ENCODE results near the gene ITGB4. TPM values are rescaled to one million over a fixed set of nuclear protein-coding genes. Genes with fewer than 3 reads are reported as not detected.

The ITGB4 gene
- total and polyA plus RNA-seq, 2 donors (not counting 3 experiments of a cell fraction or from before 2014, with no cell fraction given): 4.2 to 6.7 TPM

GRCh38 chr17:75695830-75696271 lies 25.4 kb upstream of the ITGB4 start:
- BruUV-seq (replicated peaks): no TSS peak
- dilution Hi-C loops (cut with MboI; ENCODE audit: extremely low pct_ligation_motif_present, low sequenced_read_pairs): no loop called here
- TF ChIP-seq JUN (IDR thresholded peaks at IDR 0.05; ENCODE audit: borderline replicate concordance, insufficient read depth, insufficient read length, low read depth): no peak
- TF ChIP-seq POLR2AphosphoS5 (IDR thresholded peaks at IDR 0.05; ENCODE audit: insufficient read depth, low read depth, low read length): no peak
- no peak for TF ChIP-seq GATA2 (IDR thresholded peaks at IDR 0.05; ENCODE audit: insufficient read depth, insufficient read length, low read depth, low read length)
- TF ChIP-seq CTCF (IDR thresholded peaks at IDR 0.05; ENCODE audit: extremely low read depth in 1 of 2, insufficient read depth in 1 of 2, low read depth in 1 of 2, low read length in 2 of 2): no peak
- TF ChIP-seq MYC (IDR thresholded peaks at IDR 0.05; ENCODE audit: low read depth, low read length): no peak
- no peak for TF ChIP-seq MAX (IDR thresholded peaks at IDR 0.05; ENCODE audit: insufficient read depth, insufficient read length)
- no peak for TF ChIP-seq EZH2 (IDR thresholded peaks at IDR 0.05; ENCODE audit: borderline replicate concordance, low read depth, low read length, severe bottlenecking)
- no peak for TF ChIP-seq POLR2A (IDR thresholded peaks at IDR 0.05; ENCODE audit: low read depth, low read length)
- TF ChIP-seq FOS (IDR thresholded peaks at IDR 0.05; ENCODE audit: borderline replicate concordance, insufficient read depth, low read length): no peak
- no peak overlapping the region for H2AFZ ChIP-seq (ENCODE audit: low read depth, low read length)
- H3K9me1 ChIP-seq (replicated peaks; ENCODE audit: control insufficient read depth, extremely low read depth, insufficient read depth, low read length): no peaks in the 10 kb centered on the region
- H3K4me1 ChIP-seq (ENCODE audit: control insufficient read depth, extremely low read depth, insufficient read depth, low read length): peaks cover 75% of the 10 kb centered on the region
- no peaks in the 10 kb centered on the region for H3K27me3 ChIP-seq (ENCODE audit: control insufficient read depth in 2 of 2, insufficient read depth in 2 of 2, low read length in 2 of 2)
- peaks cover 43% of the 10 kb centered on the region for H3K79me2 ChIP-seq (ENCODE audit: control insufficient read depth, insufficient read depth, low read length)
- POLR2A ChIA-PET: no interaction called here
- FAIRE-seq: no peak
- intact Hi-C loops (cut with micrococcal nuclease): no loop called here
- CTCF ChIA-PET: interaction anchor here (1.2 to 8.9 kb wide), 5 partner anchors 9 to 53 kb away, joined by 3 to 88 read pairs (median 7); no protein-coding TSS in a partner anchor
- H3K9me3 ChIP-seq (replicated peaks; ENCODE audit: control insufficient read depth, insufficient read depth, low read length): no peaks in the 10 kb centered on the region
- no peaks in the 10 kb centered on the region for H4K20me1 ChIP-seq (replicated peaks; ENCODE audit: control insufficient read depth, extremely low read depth, insufficient read depth, low read length)
- peaks cover 10 to 16% of the 10 kb centered on the region in 2 experiments for H3K36me3 ChIP-seq (ENCODE audit: control insufficient read depth in 2 of 2, extremely low read depth in 1 of 2, insufficient read depth in 2 of 2, low read length in 2 of 2)
- no peak overlapping the region for H3K4me2 ChIP-seq (ENCODE audit: insufficient read depth, low read length)
- no peak overlapping the region for H3K9ac ChIP-seq (replicated peaks; ENCODE audit: extremely low read depth, insufficient read depth, low read length)
- H3K4me3 ChIP-seq (replicated peaks in 1 of 3; ENCODE audit: insufficient read depth in 1 of 3, low read depth in 1 of 3, low read length in 3 of 3): no peak overlapping the region
- no peak for DNase-seq (ENCODE audit: low read depth, low spot score)
- H3K27ac ChIP-seq (ENCODE audit: insufficient read depth, low read depth, low read length): no peak overlapping the region
